ENCODE results near the gene LCNL1. TPM values are rescaled to one million over a fixed set of nuclear protein-coding genes. Genes with fewer than 3 reads are reported as not detected.

LCNL1 gene
- total RNA-seq, 5 donors from 2014 or later (not counting 1 experiment from before 2014, with no cell fraction given), result 0.29 to 2.2 (median 1.3) TPM

- H3K27ac ChIP-seq (ENCODE audit: low read length), result peak overlapping the region; percentile 59
- Mint-ChIP-seq H3K27me3 (no peaks in the 10 kb centered on the region), H3K27ac (peak overlapping the region; percentile 88 to 90), H3K9me3 (no peaks in the 10 kb centered on the region), H3K36me3 (no peaks in the 10 kb centered on the region), H3K4me1 (peaks cover 36 to 55% (median 45%) of the 10 kb centered on the region in 3 donors), H3K4me3 (peak overlapping the region; percentile 73 to 79 (median 79))
- ATAC-seq (replicated peaks in 1 of 4) (peak; percentile 74 to 83 (median 78)), DNase-seq (peak in 32 of 35 experiments; percentile 26 to 89 (median 56))
- peaks cover 0 to 13% of the 10 kb centered on the region in 2 experiments for H3K27me3 ChIP-seq (replicated peaks in 1 of 2; ENCODE audit: control insufficient read depth in 2 of 2, extremely low read depth in 1 of 2, insufficient read depth in 2 of 2, low read length in 1 of 2)
- ChIA-PET CTCF (interaction anchor here (0.6 to 1.9 kb wide), 12 partner anchors 15 to 237 kb away, joined by 3 to 9 read pairs (median 3); partner anchors contain the start of genes AJM1 (in 1 of the 2), PAXX (in 1 of the 2), RNF208 (in 1 of the 2) and TMEM141 (in 1 of the 2)), POLR2A (no interaction called here)
- peak overlapping the region; percentile 79 to 81 for H3K4me3 ChIP-seq (ENCODE audit: control insufficient read depth in 1 of 2, extremely low read depth in 1 of 2, low read length in 1 of 2)
- peaks cover 20 to 84% of the 10 kb centered on the region in 2 experiments for H3K4me1 ChIP-seq (ENCODE audit: control insufficient read depth in 1 of 2, extremely low read depth in 1 of 2, insufficient read depth in 2 of 2, low read length in 2 of 2)
- no peaks in the 10 kb centered on the region for H3K36me3 ChIP-seq (ENCODE audit: control insufficient read depth in 2 of 2, extremely low read depth in 1 of 2, insufficient read depth in 1 of 2, low read length in 1 of 2)
- no peaks in the 10 kb centered on the region for H3K9me3 ChIP-seq
- WGBS (ENCODE audit: insufficient coverage), result under 1% methylated on average over 95 of the region's 98 CpGs
Observed at GRCh38 chr9:137028263-137029057, 45.7 kb downstream of the LCNL1 start.

- H3K36me3 ChIP-seq (ENCODE audit: control insufficient read depth in 2 of 2, extremely low read depth in 1 of 2, insufficient read depth in 1 of 2, low read length in 1 of 2), result no peaks in the 10 kb centered on the region
- peak overlapping the region; percentile 79 to 81 for H3K4me3 ChIP-seq (ENCODE audit: control insufficient read depth in 1 of 2, extremely low read depth in 1 of 2, low read length in 1 of 2)
- no peaks in the 10 kb centered on the region for H3K36me3 Mint-ChIP-seq
- H3K4me3 Mint-ChIP-seq, result peak overlapping the region; percentile 73 to 79 (median 79)
- peak in 29 of 35 experiments; percentile 31 to 80 (median 55) for DNase-seq
- POLR2A ChIA-PET, result no interaction called here
- no peaks in the 10 kb centered on the region for H3K27me3 Mint-ChIP-seq
- CTCF ChIA-PET, result interaction anchor here in 1 of 2 donors (0.6 to 1.9 kb wide), 15 partner anchors 15 to 251 kb away, joined by 3 to 10 read pairs (median 4); partner anchors contain the start of genes AJM1, PAXX, RNF208 and TMEM141
- H3K4me1 ChIP-seq (ENCODE audit: control insufficient read depth in 1 of 2, extremely low read depth in 1 of 2, insufficient read depth in 2 of 2, low read length in 2 of 2), result peaks cover 20 to 91% of the 10 kb centered on the region in 2 experiments
- no peaks in the 10 kb centered on the region for H3K9me3 ChIP-seq
- peaks cover 41 to 57% (median 49%) of the 10 kb centered on the region in 3 donors for H3K4me1 Mint-ChIP-seq
- peak; percentile 19 to 41 (median 24) for ATAC-seq (replicated peaks in 1 of 4)
- peak overlapping the region; percentile 59 for H3K27ac ChIP-seq (ENCODE audit: low read length)
- peak overlapping the region; percentile 88 to 90 for H3K27ac Mint-ChIP-seq
- WGBS (ENCODE audit: insufficient coverage), result 17% methylated on average over 6 of the region's 19 CpGs
- peaks cover 0 to 13% of the 10 kb centered on the region in 2 experiments for H3K27me3 ChIP-seq (replicated peaks in 1 of 2; ENCODE audit: control insufficient read depth in 2 of 2, extremely low read depth in 1 of 2, insufficient read depth in 2 of 2, low read length in 1 of 2)
- no peaks in the 10 kb centered on the region for H3K9me3 Mint-ChIP-seq
Observed at GRCh38 chr9:137029058-137029936, 46.5 kb downstream of the LCNL1 start.

- Histone ChIP-seq H3K27me3 (replicated peaks in 1 of 2; ENCODE audit: control insufficient read depth in 2 of 2, extremely low read depth in 1 of 2, insufficient read depth in 2 of 2, low read length in 1 of 2) (peaks cover 0 to 13% of the 10 kb centered on the region in 2 experiments), H3K4me1 (ENCODE audit: control insufficient read depth in 1 of 2, extremely low read depth in 1 of 2, insufficient read depth in 2 of 2, low read length in 2 of 2) (peaks cover 22 to 91% of the 10 kb centered on the region in 2 experiments), H3K27ac (ENCODE audit: low read length) (peak overlapping the region; percentile 59), H3K9me3 (no peaks in the 10 kb centered on the region), H3K36me3 (ENCODE audit: control insufficient read depth in 2 of 2, extremely low read depth in 1 of 2, insufficient read depth in 1 of 2, low read length in 1 of 2) (no peaks in the 10 kb centered on the region), H3K4me3 (ENCODE audit: control insufficient read depth in 1 of 2, extremely low read depth in 1 of 2, low read length in 1 of 2) (peak overlapping the region in 1 of 2 donors; percentile 79)
- no peaks in the 10 kb centered on the region for H3K27me3 Mint-ChIP-seq
- H3K4me1 Mint-ChIP-seq, result peaks cover 48 to 62% (median 56%) of the 10 kb centered on the region in 3 donors
- DNase-seq (no peak), ATAC-seq (replicated peaks in 1 of 4) (no peak)
- peak overlapping the region; percentile 81 to 90 for H3K27ac Mint-ChIP-seq
- CTCF ChIA-PET, result interaction anchor here in 1 of 2 donors (0.8 to 1.9 kb wide), 9 partner anchors 14 to 252 kb away, joined by 3 to 10 read pairs (median 5); partner anchors contain the start of genes PAXX and TUBB4B
- no peaks in the 10 kb centered on the region for H3K36me3 Mint-ChIP-seq
- H3K9me3 Mint-ChIP-seq, result no peaks in the 10 kb centered on the region
- peak overlapping the region; percentile 73 to 79 (median 79) for H3K4me3 Mint-ChIP-seq
- POLR2A ChIA-PET, result interaction anchor here in 1 of 2 donors (0.5 kb wide), 1 partner anchor 36 kb away, joined by 3 read pairs; no protein-coding TSS in a partner anchor
- WGBS (ENCODE audit: insufficient coverage), result 50% methylated on average over 10 of the region's 15 CpGs
Observed at GRCh38 chr9:137030006-137030405, 47.2 kb downstream of the LCNL1 start.

- POLR2A ChIA-PET, result interaction anchor here in 1 of 2 donors (0.5 kb wide), 2 partner anchors 11 to 37 kb away, joined by 3 read pairs; no protein-coding TSS in a partner anchor
- DNase-seq, result peak in 21 of 35 experiments; percentile 16 to 61 (median 32)
- ATAC-seq (replicated peaks in 1 of 4), result no peak
- WGBS (ENCODE audit: insufficient coverage), result 50% methylated on average over 58 of the region's 65 CpGs
- peak overlapping the region; percentile 81 to 88 for H3K27ac Mint-ChIP-seq
- peak overlapping the region; percentile 73 to 78 (median 74) for H3K4me3 Mint-ChIP-seq
- H3K36me3 Mint-ChIP-seq, result no peaks in the 10 kb centered on the region
- peaks cover 52 to 65% (median 55%) of the 10 kb centered on the region in 3 donors for H3K4me1 Mint-ChIP-seq
- no peaks in the 10 kb centered on the region for H3K36me3 ChIP-seq (ENCODE audit: control insufficient read depth in 2 of 2, extremely low read depth in 1 of 2, insufficient read depth in 1 of 2, low read length in 1 of 2)
- peak overlapping the region in 1 of 2 donors; percentile 79 for H3K4me3 ChIP-seq (ENCODE audit: control insufficient read depth in 1 of 2, extremely low read depth in 1 of 2, low read length in 1 of 2)
- H3K4me1 ChIP-seq (ENCODE audit: control insufficient read depth in 1 of 2, extremely low read depth in 1 of 2, insufficient read depth in 2 of 2, low read length in 2 of 2), result peaks cover 22 to 91% of the 10 kb centered on the region in 2 experiments
- peak overlapping the region; percentile 59 for H3K27ac ChIP-seq (ENCODE audit: low read length)
- H3K9me3 ChIP-seq, result no peaks in the 10 kb centered on the region
- H3K27me3 Mint-ChIP-seq, result no peaks in the 10 kb centered on the region
- CTCF ChIA-PET, result interaction anchor here (0.6 to 1.9 kb wide), 5 partner anchors 16 to 253 kb away, joined by 3 to 9 read pairs (median 5); partner anchors contain the start of gene TUBB4B (in 1 of the 2)
- H3K9me3 Mint-ChIP-seq, result no peaks in the 10 kb centered on the region
- peaks cover 0 to 13% of the 10 kb centered on the region in 2 experiments for H3K27me3 ChIP-seq (replicated peaks in 1 of 2; ENCODE audit: control insufficient read depth in 2 of 2, extremely low read depth in 1 of 2, insufficient read depth in 2 of 2, low read length in 1 of 2)
Observed at GRCh38 chr9:137030538-137031527, 48.0 kb downstream of the LCNL1 start.

- H3K4me1 Mint-ChIP-seq, result peaks cover 45 to 56% (median 47%) of the 10 kb centered on the region in 3 donors
- POLR2A ChIA-PET, result no interaction called here
Observed at GRCh38 chr9:137031904-137032640, 49.3 kb downstream of the LCNL1 start, which contains the start of gene FUT7. TSS of gene FUT7 (minus strand) at chr9:137032088. CDS start at chr9:137031991, 97 bp downstream.

More at GRCh38 chr9:137031904-137032640, 49.3 kb downstream of the LCNL1 start, which contains the start of gene FUT7:
- no peak for ATAC-seq (replicated peaks in 1 of 4)
- Mint-ChIP-seq H3K27ac (peak within 1 kb of the TSS; percentile 91 to 92), H3K36me3 (no peaks in the 10 kb centered on the region), H3K4me3 (peak within 1 kb of the TSS; percentile 73 to 82 (median 74)), H3K27me3 (no peaks in the 10 kb centered on the region), H3K9me3 (no peaks in the 10 kb centered on the region)
- Histone ChIP-seq H3K27me3 (replicated peaks in 1 of 2; ENCODE audit: control insufficient read depth in 2 of 2, extremely low read depth in 1 of 2, insufficient read depth in 2 of 2, low read length in 1 of 2) (peaks cover 0 to 13% of the 10 kb centered on the region in 2 experiments), H3K36me3 (ENCODE audit: control insufficient read depth in 2 of 2, extremely low read depth in 1 of 2, insufficient read depth in 1 of 2, low read length in 1 of 2) (no peaks in the 10 kb centered on the region), H3K27ac (ENCODE audit: low read length) (peak within 1 kb of the TSS; percentile 59), H3K4me3 (ENCODE audit: control insufficient read depth in 1 of 2, extremely low read depth in 1 of 2, low read length in 1 of 2) (peak within 1 kb of the TSS in 1 of 2 donors; percentile 79), H3K9me3 (no peaks in the 10 kb centered on the region), H3K4me1 (ENCODE audit: control insufficient read depth in 1 of 2, extremely low read depth in 1 of 2, insufficient read depth in 2 of 2, low read length in 2 of 2) (peaks cover 17 to 80% of the 10 kb centered on the region in 2 experiments)
- DNase-seq, result peak in 12 of 35 experiments; percentile 19 to 55 (median 34)
- WGBS (ENCODE audit: insufficient coverage), result 25% methylated on average over 12 of the region's 16 CpGs
- CTCF ChIA-PET, result interaction anchor here in 1 of 2 donors (0.6 to 1.1 kb wide), 6 partner anchors 15 to 101 kb away, joined by 3 to 5 read pairs (median 3); no protein-coding TSS in a partner anchor

Data from T-cell (primary cell).